ENCODE measurements around the gene GPRC5D.

The GPRC5D gene

GRCh38 chr12:12973019-12973418, 21.0 kb upstream of the GPRC5D start:
- no peak overlapping the region for H3K27ac ChIP-seq
- TF ChIP-seq CTCF (IDR thresholded peaks at IDR 0.05) (no peak), ZFX (IDR thresholded peaks at IDR 0.05; ENCODE audit: borderline replicate concordance) (no peak)

GRCh38 chr12:12965836-12966235, 13.9 kb upstream of the GPRC5D start:
- no peak overlapping the region for H3K27ac ChIP-seq
- TF ChIP-seq ZFX (IDR thresholded peaks at IDR 0.05; ENCODE audit: borderline replicate concordance) (no peak), CTCF (IDR thresholded peaks at IDR 0.05) (no peak)

DNA sequence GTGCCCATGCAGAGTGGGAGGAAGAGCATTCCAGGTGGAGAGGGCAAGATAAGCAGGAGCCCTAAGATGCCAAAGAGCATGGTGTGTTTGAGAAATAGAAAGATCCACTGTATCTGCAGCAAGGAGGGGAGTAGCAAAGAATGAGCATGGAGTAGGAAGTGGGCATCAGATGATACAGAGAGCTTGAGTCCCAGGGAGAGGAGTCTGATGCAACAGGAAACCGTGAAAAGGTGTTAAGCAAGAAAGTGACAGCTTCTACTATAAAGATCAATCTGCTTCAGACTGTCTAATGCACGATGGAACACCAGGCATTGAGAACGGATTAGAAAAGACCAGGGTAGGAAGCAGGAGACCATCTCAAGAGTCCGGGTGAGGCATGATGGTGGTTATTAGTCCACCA, 12.3 kb upstream of the GPRC5D start:
- H3K27ac ChIP-seq = no peak overlapping the region
- TF ChIP-seq ZFX (IDR thresholded peaks at IDR 0.05; ENCODE audit: borderline replicate concordance) (no peak), CTCF (IDR thresholded peaks at IDR 0.05) (no peak)

- TF ChIP-seq ZFX (IDR thresholded peaks at IDR 0.05; ENCODE audit: borderline replicate concordance) (no peak), CTCF (IDR thresholded peaks at IDR 0.05) (no peak)
- no peak overlapping the region for H3K27ac ChIP-seq
Measured at GRCh38 chr12:12960639-12961209, 8.8 kb upstream of the GPRC5D start.

DNA sequence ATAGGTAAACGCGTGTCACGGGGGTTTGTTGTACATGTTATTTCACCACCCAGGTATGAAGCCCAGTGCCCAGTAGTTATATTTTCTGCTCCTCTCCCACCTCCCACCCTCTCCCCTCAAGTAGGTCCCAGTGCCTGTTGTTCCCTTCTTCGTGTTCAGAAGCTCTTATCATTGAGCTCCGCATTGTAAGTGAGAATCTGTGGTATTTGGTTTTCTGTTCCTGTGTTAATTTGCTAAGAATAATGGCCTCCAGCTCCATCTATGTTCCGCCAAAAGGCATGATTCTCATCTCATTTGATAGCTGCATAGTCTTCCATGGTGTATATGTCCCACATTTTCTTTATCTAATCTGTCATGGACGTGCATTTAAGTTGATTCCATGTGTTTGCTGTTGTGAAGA, 6.9 kb upstream of the GPRC5D start:
- TF ChIP-seq ZFX (IDR thresholded peaks at IDR 0.05; ENCODE audit: borderline replicate concordance) = no peak
- no peak for TF ChIP-seq CTCF (IDR thresholded peaks at IDR 0.05)
- H3K27ac ChIP-seq = no peak overlapping the region

DNA sequence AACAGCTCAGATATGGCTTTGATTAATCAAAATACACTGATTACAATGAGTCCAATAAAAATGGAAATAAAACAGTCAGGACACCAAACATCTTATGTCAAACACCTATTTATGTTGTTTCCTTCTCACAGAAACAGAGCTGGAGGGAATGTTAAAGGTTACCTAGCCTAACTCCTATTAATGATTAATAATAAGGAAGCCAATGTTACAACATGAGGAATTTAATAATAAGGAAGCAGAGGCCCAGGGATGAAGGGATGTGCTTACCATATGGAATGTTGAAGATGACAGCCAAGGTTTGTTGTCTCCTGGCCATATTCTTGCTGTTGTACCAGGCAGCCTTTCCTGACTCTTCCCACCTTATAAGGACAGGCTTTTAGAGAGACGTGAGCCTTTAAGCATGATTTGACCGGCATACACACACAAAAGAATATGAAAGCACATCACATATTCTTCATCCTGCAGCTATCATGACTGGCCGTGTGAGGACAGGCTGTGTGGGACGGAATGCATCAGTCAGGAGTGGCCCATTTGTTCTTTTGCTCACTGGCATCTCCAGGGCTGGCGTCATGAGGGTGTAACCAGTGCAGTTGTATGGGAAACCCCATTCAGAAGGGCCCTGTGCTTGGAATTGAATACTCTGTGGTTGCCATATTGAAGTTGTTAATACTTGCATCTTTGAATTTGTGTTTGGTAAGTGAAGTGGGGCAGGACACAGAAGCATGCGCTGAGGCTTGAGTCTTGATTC, 3.1 kb upstream of the GPRC5D start:
- H3K27ac ChIP-seq = peak overlapping the region; percentile 20; the same call in 1 of the 2 replicates
- TF ChIP-seq ZFX (IDR thresholded peaks at IDR 0.05; ENCODE audit: borderline replicate concordance) (no peak), CTCF (IDR thresholded peaks at IDR 0.05) (no peak)

- peak overlapping the region; percentile 20; the same call in 1 of the 2 replicates for H3K27ac ChIP-seq
- TF ChIP-seq ZFX (IDR thresholded peaks at IDR 0.05; ENCODE audit: borderline replicate concordance) = no peak
- no peak for TF ChIP-seq CTCF (IDR thresholded peaks at IDR 0.05)
Measured at GRCh38 chr12:12954356-12954755, 2.4 kb upstream of the GPRC5D start.
